ENCODE measurements around the gene SCART1. TPM values are rescaled to one million over a fixed set of nuclear protein-coding genes. Genes with fewer than 3 reads are reported as not detected.
"Not testable (repeated sequence)": the region's sequence is repeated elsewhere in the genome, so short reads cannot be mapped to it uniquely, and the experiment has no call there.

Gene SCART1
- total and polyA plus RNA-seq, 7 experiments from 2014 or later: 0.03 to 8.6 (median 4.4) TPM; not detected in 1

GRCh38 chr10:133465191-133465949 is 11.6 kb downstream of the SCART1 start:
- Mint-ChIP-seq H3K36me3 (peaks cover 0 to 30% (median 21%) of the 10 kb centered on the region in 5 donors), H3K4me1 (peaks cover 0 to 2% (median 0%) of the 10 kb centered on the region in 7 donors), H3K27me3 (peaks cover 0 to 5% (median 0%) of the 10 kb centered on the region in 5 donors), H3K27ac (no peak overlapping the region), H3K9me3 (peaks cover 0 to 16% (median 7%) of the 10 kb centered on the region in 11 donors), H3K4me3 (no peak overlapping the region)
- Histone ChIP-seq H3K27ac (ENCODE audit: low read depth, low read length) (no peak overlapping the region), H3K4me3 (ENCODE audit: low read length) (no peak overlapping the region), H3K9me3 (ENCODE audit: control insufficient read depth in 2 of 3, low read length in 3 of 3) (no peaks in the 10 kb centered on the region), H3K4me1 (ENCODE audit: control insufficient read depth in 2 of 2, insufficient read depth in 2 of 2, low read length in 2 of 2) (no peaks in the 10 kb centered on the region), H3K27me3 (ENCODE audit: control insufficient read depth in 2 of 2, insufficient read depth in 2 of 2, low read length in 2 of 2) (no peaks in the 10 kb centered on the region), H3K36me3 (ENCODE audit: control insufficient read depth in 2 of 3, insufficient read depth in 3 of 3, low read length in 3 of 3) (no peaks in the 10 kb centered on the region)
- DNase-seq (no peak), ATAC-seq (no peak)
- ChIA-PET CTCF (no interaction called here), POLR2A (no interaction called here)
- intact Hi-C loops (cut with micrococcal nuclease): no loop called here

GRCh38 chr10:133465950-133466474 is 12.3 kb downstream of the SCART1 start:
- Mint-ChIP-seq H3K4me1 (peaks cover 0 to 2% (median 0%) of the 10 kb centered on the region in 7 donors), H3K4me3 (no peak overlapping the region), H3K9me3 (peaks cover 0 to 16% (median 7%) of the 10 kb centered on the region in 11 donors), H3K27me3 (peaks cover 0 to 5% (median 0%) of the 10 kb centered on the region in 5 donors), H3K27ac (no peak overlapping the region), H3K36me3 (peaks cover 0 to 30% (median 21%) of the 10 kb centered on the region in 5 donors)
- no peaks in the 10 kb centered on the region for H3K27me3 ChIP-seq (ENCODE audit: control insufficient read depth in 2 of 2, insufficient read depth in 2 of 2, low read length in 2 of 2)
- no peaks in the 10 kb centered on the region for H3K4me1 ChIP-seq (ENCODE audit: control insufficient read depth in 2 of 2, insufficient read depth in 2 of 2, low read length in 2 of 2)
- POLR2A ChIA-PET: no interaction called here
- CTCF ChIA-PET: no interaction called here
- no peaks in the 10 kb centered on the region for H3K36me3 ChIP-seq (ENCODE audit: control insufficient read depth in 2 of 3, insufficient read depth in 3 of 3, low read length in 3 of 3)
- H3K4me3 ChIP-seq (ENCODE audit: low read length): no peak overlapping the region
- no peak overlapping the region for H3K27ac ChIP-seq (ENCODE audit: low read depth, low read length)
- no peaks in the 10 kb centered on the region for H3K9me3 ChIP-seq (ENCODE audit: control insufficient read depth in 2 of 3, low read length in 3 of 3)
- ATAC-seq (no peak), DNase-seq (no peak)
- intact Hi-C loops (cut with micrococcal nuclease): no loop called here

DNA sequence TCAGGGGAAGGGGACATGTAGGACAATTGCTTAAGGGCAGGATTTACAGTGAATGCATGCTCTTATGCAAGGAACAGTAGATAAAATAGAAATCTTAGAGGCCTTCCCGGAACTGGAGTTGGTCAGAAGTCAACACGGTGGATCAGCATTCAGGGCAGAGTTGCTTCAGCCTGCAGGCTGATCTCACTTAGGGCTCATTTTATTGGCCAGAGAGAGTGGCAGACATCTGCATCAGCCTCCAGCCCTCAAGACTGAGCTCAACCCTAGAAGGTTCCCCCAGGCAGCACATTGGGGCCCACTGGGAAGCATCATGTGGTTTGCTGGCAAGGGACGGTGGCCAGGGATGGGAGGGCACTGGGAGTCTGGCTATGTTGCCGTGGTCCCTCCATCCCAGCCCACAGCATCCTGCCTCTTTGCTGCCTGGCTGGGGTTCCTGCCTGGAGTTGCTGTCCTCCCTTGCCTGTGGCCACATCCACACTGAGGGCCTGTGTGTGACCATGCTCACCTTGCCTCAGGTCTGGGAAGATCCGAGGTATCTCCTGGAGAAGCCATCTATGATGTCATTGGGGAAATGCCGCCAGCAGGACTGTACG is 13.0 kb downstream of the SCART1 start:
- CTCF ChIA-PET: no interaction called here
- Histone ChIP-seq H3K27me3 (ENCODE audit: control insufficient read depth in 2 of 2, insufficient read depth in 2 of 2, low read length in 2 of 2) (no peaks in the 10 kb centered on the region), H3K9me3 (ENCODE audit: control insufficient read depth in 2 of 3, low read length in 3 of 3) (no peaks in the 10 kb centered on the region), H3K4me3 (ENCODE audit: low read length) (no peak overlapping the region), H3K27ac (ENCODE audit: low read depth, low read length) (no peak overlapping the region), H3K36me3 (ENCODE audit: control insufficient read depth in 2 of 3, insufficient read depth in 3 of 3, low read length in 3 of 3) (no peaks in the 10 kb centered on the region), H3K4me1 (ENCODE audit: control insufficient read depth in 2 of 2, insufficient read depth in 2 of 2, low read length in 2 of 2) (no peaks in the 10 kb centered on the region)
- Mint-ChIP-seq H3K4me3 (no peak overlapping the region), H3K9me3 (peaks cover 0 to 16% (median 7%) of the 10 kb centered on the region in 11 donors), H3K4me1 (peaks cover 0 to 2% (median 0%) of the 10 kb centered on the region in 7 donors), H3K27me3 (peaks cover 0 to 5% (median 0%) of the 10 kb centered on the region in 5 donors), H3K27ac (no peak overlapping the region), H3K36me3 (peaks cover 0 to 26% (median 21%) of the 10 kb centered on the region in 5 donors)
- POLR2A ChIA-PET: no interaction called here
- intact Hi-C loops (cut with micrococcal nuclease): no loop called here
- ATAC-seq (no peak), DNase-seq (no peak)

DNA sequence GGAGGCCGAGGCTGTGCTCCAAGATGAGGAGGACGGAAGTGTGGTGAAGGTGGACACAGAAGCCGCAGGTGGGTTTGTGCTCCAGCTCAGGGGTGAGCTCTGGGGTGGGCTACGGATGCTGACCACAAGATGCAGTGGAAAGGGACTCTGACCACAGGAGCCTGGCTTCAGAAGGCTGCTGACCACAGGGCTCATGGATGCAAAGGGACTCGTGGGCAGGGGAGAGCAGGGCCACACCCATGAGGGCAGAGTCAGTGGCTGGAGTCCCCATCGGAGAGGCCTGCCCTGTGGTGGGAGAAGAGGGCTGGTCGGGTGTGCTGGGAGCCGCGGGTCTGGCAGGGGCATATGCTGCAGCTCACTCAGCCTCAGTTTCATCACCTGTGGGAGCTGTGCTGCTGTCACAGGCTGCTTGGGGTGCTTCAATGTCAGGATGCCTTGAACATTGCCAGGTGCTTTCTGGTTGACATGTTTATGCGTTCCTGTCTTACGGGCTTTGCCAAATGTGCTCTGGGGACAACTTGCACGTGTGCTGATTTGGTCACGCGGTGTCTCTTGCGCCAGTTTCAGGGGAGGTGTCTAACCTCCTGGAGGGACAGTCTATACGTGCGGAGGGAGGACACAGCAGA is 13.7 kb downstream of the SCART1 start:
- H3K36me3 Mint-ChIP-seq: peaks cover 0 to 26% (median 21%) of the 10 kb centered on the region in 5 donors
- ChIA-PET CTCF (no interaction called here), POLR2A (no interaction called here)
- peaks cover 0 to 2% (median 0%) of the 10 kb centered on the region in 7 donors for H3K4me1 Mint-ChIP-seq
- Histone ChIP-seq H3K36me3 (ENCODE audit: control insufficient read depth in 2 of 3, insufficient read depth in 3 of 3, low read length in 3 of 3) (no peaks in the 10 kb centered on the region), H3K4me1 (ENCODE audit: control insufficient read depth in 2 of 2, insufficient read depth in 2 of 2, low read length in 2 of 2) (no peaks in the 10 kb centered on the region), H3K27me3 (ENCODE audit: control insufficient read depth in 2 of 2, insufficient read depth in 2 of 2, low read length in 2 of 2) (no peaks in the 10 kb centered on the region), H3K27ac (ENCODE audit: low read depth, low read length) (no peak overlapping the region), H3K9me3 (ENCODE audit: control insufficient read depth in 2 of 3, low read length in 3 of 3) (no peaks in the 10 kb centered on the region), H3K4me3 (ENCODE audit: low read length) (no peak overlapping the region)
- H3K4me3 Mint-ChIP-seq: no peak overlapping the region
- DNase-seq (no peak), ATAC-seq (no peak)
- H3K9me3 Mint-ChIP-seq: peaks cover 0 to 16% (median 7%) of the 10 kb centered on the region in 11 donors
- no peak overlapping the region for H3K27ac Mint-ChIP-seq
- H3K27me3 Mint-ChIP-seq: peaks cover 0 to 5% (median 0%) of the 10 kb centered on the region in 5 donors
- intact Hi-C loops (cut with micrococcal nuclease): no loop called here

GRCh38 chr10:133469205-133469604 is 15.5 kb downstream of the SCART1 start:
- CTCF ChIA-PET, POLR2A ChIA-PET: not testable (repeated sequence)

GRCh38 chr10:133471300-133472109 is 17.8 kb downstream of the SCART1 start:
- peaks cover 0 to 5% (median 0%) of the 10 kb centered on the region in 5 donors for H3K27me3 Mint-ChIP-seq
- intact Hi-C loops (cut with micrococcal nuclease): no loop called here
- no peaks in the 10 kb centered on the region for H3K27me3 ChIP-seq (ENCODE audit: control insufficient read depth in 2 of 2, insufficient read depth in 2 of 2, low read length in 2 of 2)
- peaks cover 6 to 21% (median 11%) of the 10 kb centered on the region in 7 donors for H3K4me1 Mint-ChIP-seq
- H3K4me3 ChIP-seq (ENCODE audit: low read length): no peak overlapping the region
- no peak overlapping the region for H3K27ac Mint-ChIP-seq
- no peaks in the 10 kb centered on the region for H3K36me3 ChIP-seq (ENCODE audit: control insufficient read depth in 2 of 3, insufficient read depth in 3 of 3, low read length in 3 of 3)
- H3K9me3 Mint-ChIP-seq: peaks cover 0 to 16% (median 7%) of the 10 kb centered on the region in 11 donors
- peaks cover 0 to 26% (median 21%) of the 10 kb centered on the region in 5 donors for H3K36me3 Mint-ChIP-seq
- H3K4me1 ChIP-seq (ENCODE audit: control insufficient read depth in 2 of 2, insufficient read depth in 2 of 2, low read length in 2 of 2): peaks cover 0 to 19% of the 10 kb centered on the region in 2 donors
- H3K27ac ChIP-seq (ENCODE audit: low read depth, low read length): no peak overlapping the region
- ChIA-PET POLR2A (no interaction called here), CTCF (no interaction called here)
- no peak for ATAC-seq
- H3K9me3 ChIP-seq (ENCODE audit: control insufficient read depth in 2 of 3, low read length in 3 of 3): no peaks in the 10 kb centered on the region
- no peak overlapping the region for H3K4me3 Mint-ChIP-seq
- DNase-seq: no peak

More at GRCh38 chr10:133469205-133469604, 15.5 kb downstream of the SCART1 start:
- H3K4me1 Mint-ChIP-seq; ATAC-seq; H3K27ac Mint-ChIP-seq; H3K27me3 ChIP-seq (ENCODE audit: control insufficient read depth in 2 of 2, insufficient read depth in 2 of 2, low read length in 2 of 2); H3K9me3 ChIP-seq (ENCODE audit: control insufficient read depth in 2 of 3, low read length in 3 of 3); H3K36me3 ChIP-seq (ENCODE audit: control insufficient read depth in 2 of 3, insufficient read depth in 3 of 3, low read length in 3 of 3); intact Hi-C loops (cut with micrococcal nuclease); H3K4me3 Mint-ChIP-seq; H3K27me3 Mint-ChIP-seq; H3K4me3 ChIP-seq (ENCODE audit: low read length); H3K4me1 ChIP-seq (ENCODE audit: control insufficient read depth in 2 of 2, insufficient read depth in 2 of 2, low read length in 2 of 2); H3K27ac ChIP-seq (ENCODE audit: low read depth, low read length); DNase-seq: not testable (repeated sequence)
- Mint-ChIP-seq H3K36me3 (peaks cover 0 to 28% (median 21%) of the 10 kb centered on the region in 5 donors), H3K9me3 (peaks cover 0 to 16% (median 7%) of the 10 kb centered on the region in 11 donors)

Measured in naive thymus-derived CD4-positive, alpha-beta T cell (primary cell).